ENCODE data around the gene ATP8B3. TPM values are rescaled to one million over a fixed set of nuclear protein-coding genes. Genes with fewer than 3 reads are reported as not detected.

ATP8B3 gene
- total and polyA plus RNA-seq, 2 donors from 2014 or later: 0.24 to 3.6 TPM

GRCh38 chr19:1774989-1775772, 36.9 kb downstream of the ATP8B3 start:
- peaks cover 34% of the 10 kb centered on the region for H3K27me3 ChIP-seq (ENCODE audit: control insufficient read depth, insufficient read depth, low read length)

DNA sequence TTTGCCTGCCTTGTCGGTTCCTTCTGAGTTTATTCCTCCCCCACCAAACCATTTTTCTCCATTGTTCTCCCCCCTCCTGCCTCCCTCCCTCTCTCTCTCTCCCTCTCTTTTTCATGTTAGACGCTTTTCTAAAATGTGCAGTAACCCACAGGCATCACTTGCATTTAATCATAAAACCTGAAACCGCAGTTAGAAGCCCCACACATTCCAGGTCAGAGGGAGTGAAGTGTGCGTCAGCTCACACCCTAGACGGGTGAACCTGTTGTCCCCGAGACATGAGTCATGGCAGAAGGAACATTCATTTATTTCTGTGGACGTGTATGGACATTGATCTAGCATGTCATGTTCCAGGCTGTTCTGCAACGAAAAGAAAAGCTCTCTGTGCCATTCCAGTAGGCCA, 38.9 kb downstream of the ATP8B3 start:
- peaks cover 31% of the 10 kb centered on the region for H3K27me3 ChIP-seq (ENCODE audit: control insufficient read depth, insufficient read depth, low read length)

More at GRCh38 chr19:1774989-1775772, 36.9 kb downstream of the ATP8B3 start:
- Histone ChIP-seq H3K4me3 (ENCODE audit: low read length in 3 of 3) (no peak overlapping the region), H3K9me3 (ENCODE audit: control insufficient read depth in 2 of 3, insufficient read depth in 1 of 3, low read length in 3 of 3) (peaks cover 0 to 14% (median 6%) of the 10 kb centered on the region in 3 donors), H3K4me1 (ENCODE audit: control insufficient read depth in 2 of 3, insufficient read depth in 2 of 3, low read depth in 1 of 3, low read length in 3 of 3) (no peaks in the 10 kb centered on the region), H3K9ac (ENCODE audit: low read length in 3 of 3) (no peak overlapping the region), H3K27ac (ENCODE audit: low read depth in 2 of 2, low read length in 2 of 2) (no peak overlapping the region), H3K36me3 (ENCODE audit: control insufficient read depth in 2 of 3, insufficient read depth in 3 of 3, low read length in 3 of 3) (no peaks in the 10 kb centered on the region)
- intact Hi-C loops (cut with DNase I): no loop called here
- no peak for FAIRE-seq
- TF ChIP-seq, protein P1, sequence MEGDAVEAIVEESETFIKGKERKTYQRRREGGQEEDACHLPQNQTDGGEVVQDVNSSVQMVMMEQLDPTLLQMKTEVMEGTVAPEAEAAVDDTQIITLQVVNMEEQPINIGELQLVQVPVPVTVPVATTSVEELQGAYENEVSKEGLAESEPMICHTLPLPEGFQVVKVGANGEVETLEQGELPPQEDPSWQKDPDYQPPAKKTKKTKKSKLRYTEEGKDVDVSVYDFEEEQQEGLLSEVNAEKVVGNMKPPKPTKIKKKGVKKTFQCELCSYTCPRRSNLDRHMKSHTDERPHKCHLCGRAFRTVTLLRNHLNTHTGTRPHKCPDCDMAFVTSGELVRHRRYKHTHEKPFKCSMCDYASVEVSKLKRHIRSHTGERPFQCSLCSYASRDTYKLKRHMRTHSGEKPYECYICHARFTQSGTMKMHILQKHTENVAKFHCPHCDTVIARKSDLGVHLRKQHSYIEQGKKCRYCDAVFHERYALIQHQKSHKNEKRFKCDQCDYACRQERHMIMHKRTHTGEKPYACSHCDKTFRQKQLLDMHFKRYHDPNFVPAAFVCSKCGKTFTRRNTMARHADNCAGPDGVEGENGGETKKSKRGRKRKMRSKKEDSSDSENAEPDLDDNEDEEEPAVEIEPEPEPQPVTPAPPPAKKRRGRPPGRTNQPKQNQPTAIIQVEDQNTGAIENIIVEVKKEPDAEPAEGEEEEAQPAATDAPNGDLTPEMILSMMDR (IDR thresholded peaks at IDR 0.05; ENCODE audit: borderline replicate concordance, extremely low read depth, insufficient read depth): peak; percentile 26
- no peak for DNase-seq

GRCh38 chr19:1770866-1771576, 41.1 kb downstream of the ATP8B3 start:
- Histone ChIP-seq H3K27me3 (ENCODE audit: control insufficient read depth, insufficient read depth, low read length) (peaks cover 33% of the 10 kb centered on the region), H3K9ac (ENCODE audit: low read length in 3 of 3) (no peak overlapping the region), H3K4me1 (ENCODE audit: control insufficient read depth in 2 of 3, insufficient read depth in 2 of 3, low read depth in 1 of 3, low read length in 3 of 3) (no peaks in the 10 kb centered on the region), H3K27ac (ENCODE audit: low read depth in 2 of 2, low read length in 2 of 2) (no peak overlapping the region), H3K4me3 (ENCODE audit: low read length in 3 of 3) (no peak overlapping the region), H3K9me3 (ENCODE audit: control insufficient read depth in 2 of 3, insufficient read depth in 1 of 3, low read length in 3 of 3) (peaks cover 0 to 14% (median 6%) of the 10 kb centered on the region in 3 donors), H3K36me3 (ENCODE audit: control insufficient read depth in 2 of 3, insufficient read depth in 3 of 3, low read length in 3 of 3) (no peaks in the 10 kb centered on the region)
- intact Hi-C loops (cut with DNase I): no loop called here
- TF ChIP-seq, protein P1 (IDR thresholded peaks at IDR 0.05; ENCODE audit: borderline replicate concordance, extremely low read depth, insufficient read depth): no peak
- FAIRE-seq (no peak), DNase-seq (no peak)

More for the DNA sequence above, 38.9 kb downstream of the ATP8B3 start:
- no peak overlapping the region for H3K4me3 ChIP-seq (ENCODE audit: low read length in 3 of 3)
- no peaks in the 10 kb centered on the region for H3K4me1 ChIP-seq (ENCODE audit: control insufficient read depth in 2 of 3, insufficient read depth in 2 of 3, low read depth in 1 of 3, low read length in 3 of 3)
- H3K9ac ChIP-seq (ENCODE audit: low read length in 3 of 3): no peak overlapping the region
- intact Hi-C loops (cut with DNase I): no loop called here
- no peak overlapping the region for H3K27ac ChIP-seq (ENCODE audit: low read depth in 2 of 2, low read length in 2 of 2)
- H3K36me3 ChIP-seq (ENCODE audit: control insufficient read depth in 2 of 3, insufficient read depth in 3 of 3, low read length in 3 of 3): no peaks in the 10 kb centered on the region
- peaks cover 0 to 14% (median 6%) of the 10 kb centered on the region in 3 donors for H3K9me3 ChIP-seq (ENCODE audit: control insufficient read depth in 2 of 3, insufficient read depth in 1 of 3, low read length in 3 of 3)
- TF ChIP-seq, protein P1 (IDR thresholded peaks at IDR 0.05; ENCODE audit: borderline replicate concordance, extremely low read depth, insufficient read depth): no peak
- DNase-seq (peak in 3 of 5 donors; percentile 44 to 79 (median 67)), FAIRE-seq (no peak)
